ENCODE results near the gene DSG3. TPM values are rescaled to one million over a fixed set of nuclear protein-coding genes. Genes with fewer than 3 reads are reported as not detected.

The DSG3 gene
- total and polyA plus RNA-seq, 2 of the 13 experiments (the other 11 are each of a cell fraction or from before 2014, with no cell fraction given) = not detected

DNA sequence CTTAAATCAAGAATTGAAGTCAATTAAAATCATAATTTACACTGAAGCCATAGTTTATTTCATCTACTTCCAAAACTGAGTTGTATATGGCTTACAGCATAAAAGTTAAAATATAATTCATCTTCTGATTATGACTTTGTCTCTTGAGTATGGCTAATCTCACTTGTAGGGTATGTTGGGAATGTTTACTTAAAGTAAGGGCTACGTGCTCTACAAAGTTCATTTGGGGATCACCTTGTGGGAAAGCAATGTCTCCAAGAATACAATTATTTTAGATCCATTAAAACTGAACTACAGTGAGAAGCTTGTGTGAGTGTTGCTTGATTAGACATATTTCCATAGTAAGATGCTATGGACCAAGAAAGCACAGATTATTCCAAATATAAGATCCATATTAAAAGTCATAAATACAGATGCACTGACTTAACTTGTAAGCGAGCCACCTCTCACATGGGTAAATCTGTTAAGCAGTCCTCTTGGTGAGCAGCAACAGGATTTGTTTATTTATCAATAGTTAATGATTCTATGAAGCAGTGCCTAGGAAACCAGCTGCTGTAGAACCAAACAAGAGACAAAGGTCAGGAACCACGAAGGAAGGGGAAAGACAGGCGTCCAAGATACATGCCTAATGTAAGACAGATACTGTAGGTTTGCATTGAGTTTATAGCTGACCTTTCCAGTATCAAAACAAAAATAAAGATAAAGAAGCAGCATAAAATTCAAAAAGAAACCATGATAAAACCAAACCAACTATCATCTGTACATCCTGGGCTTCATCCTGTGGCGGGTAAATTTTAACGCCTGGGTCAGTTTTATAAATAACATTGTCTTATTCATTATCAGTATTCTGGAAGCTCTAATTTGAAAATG lies 46.1 kb upstream of the DSG3 start (continued):
- TF ChIP-seq, protein P1, sequence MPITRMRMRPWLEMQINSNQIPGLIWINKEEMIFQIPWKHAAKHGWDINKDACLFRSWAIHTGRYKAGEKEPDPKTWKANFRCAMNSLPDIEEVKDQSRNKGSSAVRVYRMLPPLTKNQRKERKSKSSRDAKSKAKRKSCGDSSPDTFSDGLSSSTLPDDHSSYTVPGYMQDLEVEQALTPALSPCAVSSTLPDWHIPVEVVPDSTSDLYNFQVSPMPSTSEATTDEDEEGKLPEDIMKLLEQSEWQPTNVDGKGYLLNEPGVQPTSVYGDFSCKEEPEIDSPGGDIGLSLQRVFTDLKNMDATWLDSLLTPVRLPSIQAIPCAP (CRISPR knock-in tag; IDR thresholded peaks at IDR 0.05; ENCODE audit: low read depth) = no peak
- TF ChIP-seq CHD4 (IDR thresholded peaks at IDR 0.05; ENCODE audit: borderline replicate concordance, low read length) = peak; percentile 87; the same call in 1 of the 2 replicates
- no peak for TF ChIP-seq SIN3A (IDR thresholded peaks at IDR 0.05; ENCODE audit: borderline replicate concordance, low read depth, low read length)
- peak; percentile 36; the same call in 1 of the 2 replicates for TF ChIP-seq HNRNPUL1 (IDR thresholded peaks at IDR 0.05; ENCODE audit: low read depth, low read length)
- TF ChIP-seq, protein P2, sequence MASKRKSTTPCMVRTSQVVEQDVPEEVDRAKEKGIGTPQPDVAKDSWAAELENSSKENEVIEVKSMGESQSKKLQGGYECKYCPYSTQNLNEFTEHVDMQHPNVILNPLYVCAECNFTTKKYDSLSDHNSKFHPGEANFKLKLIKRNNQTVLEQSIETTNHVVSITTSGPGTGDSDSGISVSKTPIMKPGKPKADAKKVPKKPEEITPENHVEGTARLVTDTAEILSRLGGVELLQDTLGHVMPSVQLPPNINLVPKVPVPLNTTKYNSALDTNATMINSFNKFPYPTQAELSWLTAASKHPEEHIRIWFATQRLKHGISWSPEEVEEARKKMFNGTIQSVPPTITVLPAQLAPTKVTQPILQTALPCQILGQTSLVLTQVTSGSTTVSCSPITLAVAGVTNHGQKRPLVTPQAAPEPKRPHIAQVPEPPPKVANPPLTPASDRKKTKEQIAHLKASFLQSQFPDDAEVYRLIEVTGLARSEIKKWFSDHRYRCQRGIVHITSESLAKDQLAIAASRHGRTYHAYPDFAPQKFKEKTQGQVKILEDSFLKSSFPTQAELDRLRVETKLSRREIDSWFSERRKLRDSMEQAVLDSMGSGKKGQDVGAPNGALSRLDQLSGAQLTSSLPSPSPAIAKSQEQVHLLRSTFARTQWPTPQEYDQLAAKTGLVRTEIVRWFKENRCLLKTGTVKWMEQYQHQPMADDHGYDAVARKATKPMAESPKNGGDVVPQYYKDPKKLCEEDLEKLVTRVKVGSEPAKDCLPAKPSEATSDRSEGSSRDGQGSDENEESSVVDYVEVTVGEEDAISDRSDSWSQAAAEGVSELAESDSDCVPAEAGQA (IDR thresholded peaks at IDR 0.05; ENCODE audit: low read depth) = no peak
- TF ChIP-seq, protein P2 (CRISPR knock-in tag; IDR thresholded peaks at IDR 0.05; ENCODE audit: borderline replicate concordance) = no peak
- TF ChIP-seq, protein P3, sequence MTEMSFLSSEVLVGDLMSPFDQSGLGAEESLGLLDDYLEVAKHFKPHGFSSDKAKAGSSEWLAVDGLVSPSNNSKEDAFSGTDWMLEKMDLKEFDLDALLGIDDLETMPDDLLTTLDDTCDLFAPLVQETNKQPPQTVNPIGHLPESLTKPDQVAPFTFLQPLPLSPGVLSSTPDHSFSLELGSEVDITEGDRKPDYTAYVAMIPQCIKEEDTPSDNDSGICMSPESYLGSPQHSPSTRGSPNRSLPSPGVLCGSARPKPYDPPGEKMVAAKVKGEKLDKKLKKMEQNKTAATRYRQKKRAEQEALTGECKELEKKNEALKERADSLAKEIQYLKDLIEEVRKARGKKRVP (CRISPR knock-in tag; IDR thresholded peaks at IDR 0.05) = 0 out of 4 replicates have a peak, but pooled peaks of 1 of the 2 experiments have one; percentile 27
- no peak for TF ChIP-seq FLYWCH1 (CRISPR knock-in tag; IDR thresholded peaks at IDR 0.05)
- no peak for TF ChIP-seq MYC (CRISPR knock-in tag; IDR thresholded peaks at IDR 0.05; ENCODE audit: borderline replicate concordance)
- peak; percentile 48 for TF ChIP-seq HNF4A (CRISPR knock-in tag; IDR thresholded peaks at IDR 0.05)
- TF ChIP-seq ZNF441 (CRISPR knock-in tag; IDR thresholded peaks at IDR 0.05; ENCODE audit: borderline replicate concordance) = no peak
- TF ChIP-seq, protein P4, sequence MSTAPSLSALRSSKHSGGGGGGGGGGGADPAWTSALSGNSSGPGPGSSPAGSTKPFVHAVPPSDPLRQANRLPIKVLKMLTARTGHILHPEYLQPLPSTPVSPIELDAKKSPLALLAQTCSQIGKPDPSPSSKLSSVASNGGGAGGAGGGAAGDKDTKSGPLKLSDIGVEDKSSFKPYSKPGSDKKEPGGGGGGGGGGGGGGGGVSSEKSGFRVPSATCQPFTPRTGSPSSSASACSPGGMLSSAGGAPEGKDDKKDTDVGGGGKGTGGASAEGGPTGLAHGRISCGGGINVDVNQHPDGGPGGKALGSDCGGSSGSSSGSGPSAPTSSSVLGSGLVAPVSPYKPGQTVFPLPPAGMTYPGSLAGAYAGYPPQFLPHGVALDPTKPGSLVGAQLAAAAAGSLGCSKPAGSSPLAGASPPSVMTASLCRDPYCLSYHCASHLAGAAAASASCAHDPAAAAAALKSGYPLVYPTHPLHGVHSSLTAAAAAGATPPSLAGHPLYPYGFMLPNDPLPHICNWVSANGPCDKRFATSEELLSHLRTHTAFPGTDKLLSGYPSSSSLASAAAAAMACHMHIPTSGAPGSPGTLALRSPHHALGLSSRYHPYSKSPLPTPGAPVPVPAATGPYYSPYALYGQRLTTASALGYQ (CRISPR knock-in tag; IDR thresholded peaks at IDR 0.05) = no peak
- peak; percentile 49; the same call in 1 of the 2 replicates for TF ChIP-seq FOXP1 (IDR thresholded peaks at IDR 0.05)
- peak; percentile 82 for TF ChIP-seq FOXP1 (CRISPR knock-in tag; IDR thresholded peaks at IDR 0.05)
- TF ChIP-seq TCF12 (IDR thresholded peaks at IDR 0.05) = no peak
- no peak for TF ChIP-seq TCF12 (CRISPR knock-in tag; IDR thresholded peaks at IDR 0.05)
- TF ChIP-seq ZFP1 (CRISPR knock-in tag; IDR thresholded peaks at IDR 0.05) = no peak
- TF ChIP-seq, protein P5, sequence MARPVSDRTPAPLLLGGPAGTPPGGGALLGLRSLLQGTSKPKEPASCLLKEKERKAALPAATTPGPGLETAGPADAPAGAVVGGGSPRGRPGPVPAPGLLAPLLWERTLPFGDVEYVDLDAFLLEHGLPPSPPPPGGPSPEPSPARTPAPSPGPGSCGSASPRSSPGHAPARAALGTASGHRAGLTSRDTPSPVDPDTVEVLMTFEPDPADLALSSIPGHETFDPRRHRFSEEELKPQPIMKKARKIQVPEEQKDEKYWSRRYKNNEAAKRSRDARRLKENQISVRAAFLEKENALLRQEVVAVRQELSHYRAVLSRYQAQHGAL (CRISPR knock-in tag; IDR thresholded peaks at IDR 0.05; ENCODE audit: not compliant biosample characterization) = no peak
- TF ChIP-seq ZNF260 (CRISPR knock-in tag; IDR thresholded peaks at IDR 0.05; ENCODE audit: borderline replicate concordance, low read depth) = no peak
- no peak for TF ChIP-seq SSRP1 (CRISPR knock-in tag; IDR thresholded peaks at IDR 0.05)
